K562 (cell line): ENCODE data around the gene ABHD16A. TPM values are rescaled to one million over a fixed set of nuclear protein-coding genes. Genes with fewer than 3 reads are reported as not detected.

Experiments used
- ATF1 ChIP-seq, 2 experiments: fragments of 450-650 bp in 1 of 2; IDR thresholded peaks; 2 replicates each; pipeline ENCODE4 v1.6.1; 2016; ENCODE audit warnings: missing compliant biosample characterization in 1 of 2, missing genetic modification characterization in 1 of 2
- CGGBP1 ChIP-seq: fragments of 250-450 bp; sonication (Bioruptor Pico); IDR thresholded peaks from 2 replicates; pipeline ENCODE4 v1.9.0; 2021; ENCODE audit warnings: mild to moderate bottlenecking
- CSDE1 ChIP-seq, 2 experiments: fragments of 450-650 bp; IDR thresholded peaks; 2 replicates each; pipeline ENCODE4 v1.6.1; 2016; ENCODE audit warnings: mild to moderate bottlenecking in 1 of 2
- DEAF1 ChIP-seq: fragments of 450-650 bp; formaldehyde crosslinking; IDR thresholded peaks from 2 replicates; pipeline ENCODE4 v1.4.0; 2020; ENCODE audit warnings: mild to moderate bottlenecking, moderate library complexity
- HCFC1 ChIP-seq: IDR thresholded peaks from 2 replicates; pipeline ENCODE4 v1.6.1; 2012; ENCODE audit warnings: low read depth, low read length, improper control_type of control experiment
- NEUROD1 ChIP-seq: fragments of 150-350 bp; IDR thresholded peaks from 2 replicates; pipeline ENCODE4 v1.6.1; 2014; ENCODE audit warnings: borderline replicate concordance, low read length, low read depth; ENCODE audit not compliant: partially characterized antibody
- PHF8 ChIP-seq: fragments of 200-600 bp; sonication (generic); IDR thresholded peaks from 2 replicates; pipeline ENCODE4 v1.6.1; 2012; ENCODE audit warnings: mixed run types, mild to moderate bottlenecking, inconsistent platforms, low read length, moderate library complexity, borderline replicate concordance
- PML ChIP-seq: IDR thresholded peaks from 2 replicates; pipeline ENCODE4 v1.6.1; 2012; ENCODE audit warnings: low read length, inconsistent platforms
- POLR2A ChIP-seq: fragments of 450-650 bp; conservative IDR thresholded peaks from 2 replicates; pipeline ENCODE4 v1.6.1; 2016
- TFAM ChIP-seq: fragments of 250-450 bp; sonication (Bioruptor Pico); conservative IDR thresholded peaks from 2 replicates; pipeline ENCODE4 v1.5.0; 2021; ENCODE audit warnings: mild to moderate bottlenecking, moderate library complexity
- THRB ChIP-seq: fragments of 450-650 bp; formaldehyde crosslinking; conservative IDR thresholded peaks from 2 replicates; pipeline ENCODE4 v1.4.0; 2022; ENCODE audit warnings: mild to moderate bottlenecking, missing genetic modification characterization
- ZBTB34 ChIP-seq: fragments of 250-450 bp; sonication (Bioruptor Pico); IDR thresholded peaks from 2 replicates; pipeline ENCODE4 v1.8.0; 2021; ENCODE audit warnings: mild to moderate bottlenecking, moderate library complexity
- ZNF140 ChIP-seq: fragments of 250-450 bp; sonication (Bioruptor Pico); IDR thresholded peaks from 2 replicates; pipeline ENCODE4 v1.8.0; 2021; ENCODE audit warnings: moderate library complexity, mild to moderate bottlenecking, inconsistent platforms
- ZNF274 ChIP-seq: IDR thresholded peaks from 2 replicates; pipeline ENCODE4 v1.6.1; 2011; ENCODE audit warnings: low read depth, mild to moderate bottlenecking, low read length, moderate library complexity, borderline replicate concordance
- ZNF445 ChIP-seq: fragments of 250-450 bp; sonication (Bioruptor Pico); IDR thresholded peaks from 2 replicates; pipeline ENCODE4 v1.4.0; 2020; ENCODE audit warnings: low read depth, mild to moderate bottlenecking, moderate library complexity
- ZNF707 ChIP-seq: fragments of 250-450 bp; sonication (Bioruptor Pico); conservative IDR thresholded peaks from 2 replicates; pipeline ENCODE4 v1.8.0; 2022; ENCODE audit warnings: inconsistent platforms, mild to moderate bottlenecking, moderate library complexity
- ZNF79 ChIP-seq: fragments of 250-450 bp; sonication (Bioruptor Pico); IDR thresholded peaks from 2 replicates; pipeline ENCODE4 v1.4.0; 2020; ENCODE audit warnings: low read depth, mild to moderate bottlenecking, moderate library complexity
- polyA plus RNA-seq, 8 experiments: library from polyadenylated mRNA; depleted of rRNA in 4 of 8; stranded (reverse) in 5 of 8; unstranded in 3 of 8; fragments of >200 nt; fragmentation: Nextera tagmentation in 2 of 8; fragmentation: Illumina TruSeq in 1 of 8; extraction: Ambion mirVana in 2 of 8; extraction: Trizol in 1 of 8; gene quantifications; 2 replicates each; pipeline versions ENCODE4 v1.2.1 to v1.2.3, GENCODE V29; 2011 to 2014; ENCODE audit warnings: inconsistent platforms in 1 of 8, missing spikeins in 1 of 8
- total RNA-seq, 7 experiments: library from RNA; depleted of rRNA in 6 of 7; stranded (reverse); fragments of >200 nt in 6 of 7; fragmentation: Illumina TruSeq in 2 of 7; extraction: Trizol in 2 of 7; gene quantifications; 2 replicates each; pipeline versions ENCODE4 v1.2.1 to v1.2.3, GENCODE V29; 2011 to 2021; ENCODE audit warnings: low replicate concordance in 1 of 7

ABHD16A gene
- total and polyA plus RNA-seq, 9 of the 15 experiments (the other 6 are each of a cell fraction or from before 2014, with no cell fraction given), result 25.8 to 120 (median 81.6) TPM

- TF ChIP-seq ZNF707, result peak; percentile 41; the same call in 1 of the 2 replicates
- TF ChIP-seq DEAF1 (CRISPR knock-in tag), result peak; percentile 4; the same call in 1 of the 2 replicates
- TF ChIP-seq HCFC1, result 0 out of 2 replicates have a peak, but pooled peaks have one; percentile 58
- peak; percentile 60; the same call in 1 of the 2 replicates for TF ChIP-seq PHF8
- peak; percentile 22 for TF ChIP-seq CGGBP1 (CRISPR knock-in tag)
- peak; percentile 25; the same call in 1 of the 2 replicates for TF ChIP-seq ZNF79
- TF ChIP-seq ZNF445 (CRISPR knock-in tag), result no peak; the same call in 1 of the 2 replicates
- no peak for TF ChIP-seq ZNF274
- peak; percentile 97 for TF ChIP-seq THRB
- no peak for TF ChIP-seq ZBTB34 (CRISPR knock-in tag)
- peak; percentile 96 for TF ChIP-seq POLR2A
- TF ChIP-seq NEUROD1, result peak; percentile 63
- 0 out of 2 replicates have a peak, but pooled peaks have one; percentile 50 for TF ChIP-seq ZNF140 (CRISPR knock-in tag)
- TF ChIP-seq CSDE1 (IDR thresholded peaks at IDR 0.05), result 0 out of 4 replicates have a peak, but pooled peaks of 1 of the 2 experiments have one; percentile 23
- TF ChIP-seq ATF1 (CRISPR knock-in tag; IDR thresholded peaks at IDR 0.05), result no peak
- TF ChIP-seq ATF1 (tag; IDR thresholded peaks at IDR 0.05), result peak; percentile 95
- no peak for TF ChIP-seq TFAM (CRISPR knock-in tag)
- peak; percentile 82 for TF ChIP-seq PML
Measured at GRCh38 chr6:31737991-31738979, 35.2 kb upstream of the ABHD16A start (continued).
